K562 (cell line): ENCODE results near the gene MSI1. TPM values are rescaled to one million over a fixed set of nuclear protein-coding genes. Genes with fewer than 3 reads are reported as not detected.
A peak's percentile ranks its signal among the peaks of the same experiment; 100 is the strongest.

ENCODE experiments used
- ATF7 ChIP-seq: fragments of 450-650 bp; IDR thresholded peaks from 2 replicates; pipeline ENCODE4 v1.7.1; 2014; ENCODE audit warnings: mild to moderate bottlenecking, moderate library complexity
- CBFA2T2 ChIP-seq: fragments of 450-650 bp; conservative IDR thresholded peaks from 2 replicates; pipeline ENCODE4 v1.6.1; 2017; ENCODE audit warnings: mild to moderate bottlenecking
- CBFA2T3 ChIP-seq: fragments of 450-650 bp; IDR thresholded peaks from 2 replicates; pipeline ENCODE4 v1.6.1; 2017
- CUX1 ChIP-seq: fragments of 200-800 bp; sonication (Bioruptor generic); IDR thresholded peaks from 2 replicates; pipeline ENCODE4 v1.6.1; 2016; ENCODE audit warnings: missing genetic modification characterization, missing compliant biosample characterization
- DDX20 ChIP-seq: fragments of 450-650 bp; IDR thresholded peaks from 2 replicates; pipeline ENCODE4 v1.6.1; 2016; ENCODE audit warnings: missing genetic modification characterization, low read depth, mild to moderate bottlenecking, missing compliant biosample characterization, moderate library complexity
- ETV1 ChIP-seq: fragments of 450-650 bp; conservative IDR thresholded peaks from 2 replicates; pipeline ENCODE4 v1.6.1; 2016; ENCODE audit warnings: missing genetic modification characterization, control low read depth, low read depth, missing compliant biosample characterization
- HINFP ChIP-seq: fragments of 450-650 bp; conservative IDR thresholded peaks from 2 replicates; pipeline ENCODE4 v1.6.1; 2016; ENCODE audit warnings: missing genetic modification characterization, low read depth, mild to moderate bottlenecking, control low read depth, missing compliant biosample characterization
- HMG20A ChIP-seq: fragments of 450-650 bp; formaldehyde crosslinking; conservative IDR thresholded peaks from 2 replicates; pipeline ENCODE4 v1.4.0; 2020; ENCODE audit warnings: mild to moderate bottlenecking, mixed read lengths
- MCM2 ChIP-seq: fragments of 450-650 bp; IDR thresholded peaks from 2 replicates; pipeline ENCODE4 v1.6.1; 2017; ENCODE audit warnings: low read depth, mild to moderate bottlenecking
- MECOM ChIP-seq: fragments of 250-450 bp; sonication (Bioruptor Pico); IDR thresholded peaks from 2 replicates; pipeline ENCODE4 v1.8.0; 2022; ENCODE audit warnings: inconsistent platforms
- MEIS2 ChIP-seq: fragments of 450-650 bp; IDR thresholded peaks from 2 replicates; pipeline ENCODE4 v1.6.1; 2014; ENCODE audit warnings: mild to moderate bottlenecking; ENCODE audit not compliant: partially characterized antibody
- RAD51 ChIP-seq: fragments of 450-650 bp; IDR thresholded peaks from 2 replicates; pipeline ENCODE4 v1.7.1; 2016; ENCODE audit warnings: low read depth, mild to moderate bottlenecking, borderline replicate concordance
- SNIP1 ChIP-seq: fragments of 450-650 bp; IDR thresholded peaks from 2 replicates; pipeline ENCODE4 v1.7.1; 2017; ENCODE audit warnings: low read depth, mild to moderate bottlenecking
- TOE1 ChIP-seq, 2 experiments: fragments of 450-650 bp in 1 of 2; sonication (generic) in 1 of 2; formaldehyde crosslinking in 1 of 2; IDR thresholded peaks; 2 replicates each; pipeline versions ENCODE4 v1.7.1 to v1.8.0; 2016 to 2022; ENCODE audit warnings: borderline replicate concordance in 2 of 2, mild to moderate bottlenecking in 2 of 2, antibody characterized with exemption in 1 of 2, inconsistent platforms in 1 of 2, low read depth in 1 of 2, missing genetic modification reagents in 1 of 2, moderate library complexity in 1 of 2
- TSHZ1 ChIP-seq: fragments of 250-450 bp; sonication (Bioruptor Pico); IDR thresholded peaks from 2 replicates; pipeline ENCODE4 v1.4.0; 2020; ENCODE audit warnings: mild to moderate bottlenecking, moderate library complexity
- ZNF347 ChIP-seq: fragments of 450-650 bp; formaldehyde crosslinking; IDR thresholded peaks from 2 replicates; pipeline ENCODE4 v1.4.0; 2020; ENCODE audit warnings: low read depth, mild to moderate bottlenecking, moderate library complexity
- ZNF707 ChIP-seq: fragments of 250-450 bp; sonication (Bioruptor Pico); conservative IDR thresholded peaks from 2 replicates; pipeline ENCODE4 v1.8.0; 2022; ENCODE audit warnings: inconsistent platforms, mild to moderate bottlenecking, moderate library complexity
- polyA plus RNA-seq, 8 experiments: library from polyadenylated mRNA; depleted of rRNA in 4 of 8; stranded (reverse) in 5 of 8; unstranded in 3 of 8; fragments of >200 nt; fragmentation: Nextera tagmentation in 2 of 8; fragmentation: Illumina TruSeq in 1 of 8; extraction: Ambion mirVana in 2 of 8; extraction: Trizol in 1 of 8; gene quantifications; 2 replicates each; pipeline versions ENCODE4 v1.2.1 to v1.2.3, GENCODE V29; 2011 to 2014; ENCODE audit warnings: inconsistent platforms in 1 of 8, missing spikeins in 1 of 8
- total RNA-seq, 7 experiments: library from RNA; depleted of rRNA in 6 of 7; stranded (reverse); fragments of >200 nt in 6 of 7; fragmentation: Illumina TruSeq in 2 of 7; extraction: Trizol in 2 of 7; gene quantifications; 2 replicates each; pipeline versions ENCODE4 v1.2.1 to v1.2.3, GENCODE V29; 2011 to 2021; ENCODE audit warnings: low replicate concordance in 1 of 7

Gene MSI1
- total and polyA plus RNA-seq, 9 of the 15 experiments (the other 6 are each of a cell fraction or from before 2014, with no cell fraction given) = 0.16 TPM; not detected in 8

- TF ChIP-seq ETV1 = no peak
- no peak for TF ChIP-seq CBFA2T3
- peak; percentile 100 for TF ChIP-seq TOE1 (IDR thresholded peaks at IDR 0.05; ENCODE audit: borderline replicate concordance)
- peak; percentile 82; the same call in 1 of the 2 replicates for TF ChIP-seq TOE1 (CRISPR knock-in tag; IDR thresholded peaks at IDR 0.05; ENCODE audit: borderline replicate concordance, low read depth)
- TF ChIP-seq CBFA2T2 = peak; percentile 98
- TF ChIP-seq RAD51 = peak; percentile 100
- TF ChIP-seq ZNF347 (CRISPR knock-in tag) = no peak
- TF ChIP-seq MCM2 = no peak
- TF ChIP-seq CUX1 (CRISPR knock-in tag) = no peak
- 0 out of 2 replicates have a peak, but pooled peaks have one; percentile 49 for TF ChIP-seq MECOM (CRISPR knock-in tag)
- TF ChIP-seq MEIS2 = peak; percentile 87
- TF ChIP-seq HINFP (tag) = no peak
- TF ChIP-seq ATF7 = peak; percentile 99
- TF ChIP-seq HMG20A = no peak
- TF ChIP-seq SNIP1 = no peak
- no peak for TF ChIP-seq ZNF707
- no peak for TF ChIP-seq DDX20 (tag)
- no peak for TF ChIP-seq TSHZ1 (CRISPR knock-in tag)
Measured at GRCh38 chr12:120317224-120318105, 51.5 kb downstream of the MSI1 start (continued).
